Lower leg skin (tissue), 4 donors: ENCODE data around the gene CD46. TPM values are rescaled to one million over a fixed set of nuclear protein-coding genes. Genes with fewer than 3 reads are reported as not detected.
"Not testable (repeated sequence)": the region's sequence is repeated elsewhere in the genome, so short reads cannot be mapped to it uniquely, and the experiment has no call there.

Experiments used
- DNase-seq, 2 donors: peaks; one replicate each; pipeline ENCODE4 v3.0.0-alpha.2; 2019; ENCODE audit warnings: low spot score in 2 of 2
- H3K4me3 ChIP-seq: fragments of 200-600 bp; sonication (generic); 2 replicates; pipeline ENCODE4 v1.5.1; 2017; ENCODE audit warnings: mild to moderate bottlenecking, low read depth; ENCODE audit not compliant: poor library complexity, severe bottlenecking
- CTCF ChIP-seq, 3 donors: fragments of 450-650 bp; IDR thresholded peaks; one replicate each; pipeline ENCODE4 v1.5.1; 2016; ENCODE audit warnings: antibody characterized with exemption in 3 of 3, mild to moderate bottlenecking in 3 of 3, moderate library complexity in 2 of 3
- POLR2A ChIP-seq, 2 donors: fragments of 450-650 bp; IDR thresholded peaks; one replicate each; pipeline ENCODE4 v1.6.1; 2016 to 2017; ENCODE audit warnings: antibody characterized with exemption in 2 of 2, mild to moderate bottlenecking in 1 of 2, moderate library complexity in 1 of 2
- WGBS, 2 donors: methylation state at CpG; one replicate each; pipeline ENCODE4 v1.1.5; 2018; 5-methylcytosine and 5-hydroxymethylcytosine counted together
- intact Hi-C: fragments of 100-400 bp; cut with DNase I; formaldehyde crosslinking; loops from one replicate; pipeline ENCODE4 v1.15.0; 2023; ENCODE audit warnings: low total_unique reads
- total RNA-seq, 4 donors: library from RNA; depleted of rRNA; stranded (reverse); fragments of >200 nt; gene quantifications; one replicate each; pipeline ENCODE4 v1.1.0, GENCODE V29; 2016

Gene CD46
- total RNA-seq, result 10 to 100 TPM; 63.3 to 89.4 (median 76.2) TPM

GRCh38 chr1:207751790-207752455 lies at the start of gene CD46:
CD46 (plus strand) TSS chr1:207752054; CDS start chr1:207752213, 159 bp downstream.
- TF ChIP-seq CTCF (IDR thresholded peaks at IDR 0.05) (no peak), POLR2A (IDR thresholded peaks at IDR 0.05) (peak in 1 of 2 donors; percentile 42)
- DNase-seq, result peak; percentile 95 to 99
- intact Hi-C loops, result no loop called here
- peak within 1 kb of the TSS; percentile 96 for H3K4me3 ChIP-seq
- WGBS, 2 donors, result 0 to 1% methylated on average over 34 to 51 of the region's 55 CpGs

GRCh38 chr1:207702317-207702716 lies 49.5 kb upstream of the CD46 start:
- no peak for TF ChIP-seq POLR2A (IDR thresholded peaks at IDR 0.05)
- no peak for TF ChIP-seq CTCF (IDR thresholded peaks at IDR 0.05)
- intact Hi-C loops, result no loop called here
- DNase-seq, result no peak
- WGBS, 2 donors, result 54 to 56% methylated on average over 1 of the region's 1 CpG
- H3K4me3 ChIP-seq, result no peak overlapping the region

- no peak for DNase-seq
- 94 to 100% methylated on average over 5 of the region's 5 CpGs for WGBS, 2 donors
- no peak for TF ChIP-seq POLR2A (IDR thresholded peaks at IDR 0.05)
- no peak for TF ChIP-seq CTCF (IDR thresholded peaks at IDR 0.05)
- intact Hi-C loops, result no loop called here
- no peak overlapping the region for H3K4me3 ChIP-seq
Observed at GRCh38 chr1:207703712-207704111, 48.1 kb upstream of the CD46 start.

GRCh38 chr1:207708004-207708403 lies 43.9 kb upstream of the CD46 start:
- H3K4me3 ChIP-seq, DNase-seq, intact Hi-C loops: not testable (repeated sequence)
- WGBS, 2 donors, result 72 to 86% methylated on average over 3 of the region's 3 CpGs

- TF ChIP-seq POLR2A (IDR thresholded peaks at IDR 0.05) (no peak), CTCF (IDR thresholded peaks at IDR 0.05) (no peak)
- no peak for DNase-seq
- intact Hi-C loops, result no loop called here
- no peak overlapping the region for H3K4me3 ChIP-seq
- 69 to 75% methylated on average over 5 of the region's 5 CpGs for WGBS, 2 donors
Observed at GRCh38 chr1:207711285-207711684, 40.6 kb upstream of the CD46 start.

- intact Hi-C loops, H3K4me3 ChIP-seq: not testable (repeated sequence)
- 64 to 84% methylated on average over 3 of the region's 3 CpGs for WGBS, 2 donors
Observed at GRCh38 chr1:207712701-207713100, 39.2 kb upstream of the CD46 start.

GRCh38 chr1:207713529-207713928 lies 38.3 kb upstream of the CD46 start:
- no peak for TF ChIP-seq CTCF (IDR thresholded peaks at IDR 0.05)
- no peak for TF ChIP-seq POLR2A (IDR thresholded peaks at IDR 0.05)
- 83 to 96% methylated on average over 11 to 12 of the region's 12 CpGs for WGBS, 2 donors
- H3K4me3 ChIP-seq, result no peak overlapping the region
- intact Hi-C loops, result no loop called here
- no peak for DNase-seq

More at GRCh38 chr1:207712701-207713100, 39.2 kb upstream of the CD46 start:
- DNase-seq, result not testable (repeated sequence)
